Jurkat, Clone E6-1 (cell line): ENCODE data around the gene DHRS2.
"Not testable (repeated sequence)": the region's sequence is repeated elsewhere in the genome, so short reads cannot be mapped to it uniquely, and the experiment has no call there.

Experiments used
- DNase-seq: peaks from one replicate; pipeline ENCODE4 v3.0.0-alpha.2; 2011; ENCODE audit warnings: low read depth, low spot score
- H3K4me3 ChIP-seq: 2 replicates; pipeline ENCODE4 v1.5.1; 2011; ENCODE audit warnings: mild to moderate bottlenecking, low read length, control low read depth, moderate library complexity

DHRS2 gene

GRCh38 chr14:23630687-23631086, 5.5 kb upstream of the DHRS2 start:
- H3K4me3 ChIP-seq: no peak overlapping the region
- DNase-seq: no peak

GRCh38 chr14:23631234-23631633, 4.9 kb upstream of the DHRS2 start:
- DNase-seq: no peak
- no peak overlapping the region for H3K4me3 ChIP-seq

- DNase-seq: peak; percentile 52
- H3K4me3 ChIP-seq: no peak overlapping the region
These were observed 4.3 kb upstream of the DHRS2 start for GRCh38 chr14:23631702-23632460.

GRCh38 chr14:23632461-23633159, 3.6 kb upstream of the DHRS2 start:
- no peak for DNase-seq
- no peak overlapping the region for H3K4me3 ChIP-seq

- no peak for DNase-seq
- no peak overlapping the region for H3K4me3 ChIP-seq
These were observed 2.9 kb upstream of the DHRS2 start for GRCh38 chr14:23633160-23633701.

- DNase-seq: not testable (repeated sequence)
These were observed 1.3 kb upstream of the DHRS2 start for GRCh38 chr14:23634698-23635412.

GRCh38 chr14:23637312-23637654, 1.1 kb downstream of the DHRS2 start:
- not testable (repeated sequence) for H3K4me3 ChIP-seq, DNase-seq

More at GRCh38 chr14:23634698-23635412, 1.3 kb upstream of the DHRS2 start:
- not testable (repeated sequence) for H3K4me3 ChIP-seq

GRCh38 chr14:23637655-23638413, 1.7 kb downstream of the DHRS2 start:
- DNase-seq, H3K4me3 ChIP-seq: not testable (repeated sequence)

- H3K4me3 ChIP-seq: no peak overlapping the region
These were observed 2.4 kb downstream of the DHRS2 start for GRCh38 chr14:23638414-23639047.

GRCh38 chr14:23639048-23639890, 3.1 kb downstream of the DHRS2 start:
- DNase-seq: no peak
- H3K4me3 ChIP-seq: no peak overlapping the region

More at GRCh38 chr14:23638414-23639047, 2.4 kb downstream of the DHRS2 start:
- DNase-seq: no peak

- DNase-seq: no peak
- H3K4me3 ChIP-seq: no peak overlapping the region
These were observed 3.8 kb downstream of the DHRS2 start for GRCh38 chr14:23639891-23640523.

GRCh38 chr14:23640524-23641141, 4.5 kb downstream of the DHRS2 start:
- no peak for DNase-seq
- H3K4me3 ChIP-seq: no peak overlapping the region

- no peak for DNase-seq
- no peak overlapping the region for H3K4me3 ChIP-seq
These were observed 5.2 kb downstream of the DHRS2 start for GRCh38 chr14:23641180-23641914.

GRCh38 chr14:23641915-23642588, 5.9 kb downstream of the DHRS2 start:
- DNase-seq: no peak
- no peak overlapping the region for H3K4me3 ChIP-seq

- no peak overlapping the region for H3K4me3 ChIP-seq
- no peak for DNase-seq
These were observed 7.5 kb downstream of the DHRS2 start for GRCh38 chr14:23643533-23644194.
